NCI-H2171 treated with DMSO at 0.1 percent for 48 hours (cell line): Measurements from ENCODE around the gene LRRC75B.
A peak's percentile ranks its signal among the peaks of the same experiment; 100 is the strongest.

ENCODE experiments used
- DNase-seq: peaks from one replicate; lab custom pipeline; 2025; lab: John Stamatoyannopoulos, UW

LRRC75B gene

DNA sequence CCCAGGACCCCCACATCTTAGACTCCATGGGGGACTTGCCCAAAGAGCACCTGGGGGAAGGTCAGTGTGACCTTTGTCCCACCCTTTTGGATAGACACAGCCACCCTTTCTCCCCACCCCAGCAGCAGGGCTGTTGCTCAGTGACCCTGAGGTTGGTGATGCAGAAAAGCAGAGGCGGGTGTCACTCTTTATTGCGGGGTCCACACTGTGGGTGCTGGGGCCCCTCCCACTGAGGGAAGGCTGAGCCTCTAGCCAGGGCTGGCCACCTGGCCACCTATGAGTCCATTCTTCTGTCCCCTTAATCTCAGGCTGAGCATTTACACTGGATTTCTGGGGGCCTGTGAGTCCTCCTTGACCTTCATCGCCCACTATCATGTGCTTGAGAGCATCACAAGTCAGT is 7.4 kb downstream of the LRRC75B start:
- DNase-seq = no peak

DNA sequence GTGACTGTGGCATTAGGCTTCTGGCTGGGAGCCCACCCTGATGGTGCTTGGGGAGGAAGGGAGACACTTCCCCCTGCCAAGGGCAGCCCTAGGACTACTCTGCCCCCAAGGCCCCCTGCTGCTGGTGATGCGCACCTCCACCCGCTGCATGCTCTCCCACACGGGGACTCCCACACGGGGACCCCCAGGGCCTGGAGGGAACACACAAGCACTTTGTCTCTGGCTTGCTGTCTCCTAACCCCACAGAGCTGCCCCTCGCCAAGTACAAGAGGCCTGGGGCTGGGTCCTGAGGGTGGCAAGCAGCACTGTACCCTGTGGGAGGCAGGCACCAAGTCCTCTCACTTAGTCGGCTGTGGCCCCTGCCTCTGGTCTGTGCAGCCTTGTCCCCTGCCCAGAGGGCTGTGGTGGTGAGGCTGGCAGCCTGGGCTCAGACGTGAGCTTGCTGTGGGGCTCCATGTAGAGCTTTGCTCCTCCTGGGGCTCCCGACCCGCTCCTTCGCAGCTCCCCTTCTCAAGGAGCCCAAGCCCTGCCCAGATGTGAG is 7.9 kb downstream of the LRRC75B start:
- no peak for DNase-seq

DNA sequence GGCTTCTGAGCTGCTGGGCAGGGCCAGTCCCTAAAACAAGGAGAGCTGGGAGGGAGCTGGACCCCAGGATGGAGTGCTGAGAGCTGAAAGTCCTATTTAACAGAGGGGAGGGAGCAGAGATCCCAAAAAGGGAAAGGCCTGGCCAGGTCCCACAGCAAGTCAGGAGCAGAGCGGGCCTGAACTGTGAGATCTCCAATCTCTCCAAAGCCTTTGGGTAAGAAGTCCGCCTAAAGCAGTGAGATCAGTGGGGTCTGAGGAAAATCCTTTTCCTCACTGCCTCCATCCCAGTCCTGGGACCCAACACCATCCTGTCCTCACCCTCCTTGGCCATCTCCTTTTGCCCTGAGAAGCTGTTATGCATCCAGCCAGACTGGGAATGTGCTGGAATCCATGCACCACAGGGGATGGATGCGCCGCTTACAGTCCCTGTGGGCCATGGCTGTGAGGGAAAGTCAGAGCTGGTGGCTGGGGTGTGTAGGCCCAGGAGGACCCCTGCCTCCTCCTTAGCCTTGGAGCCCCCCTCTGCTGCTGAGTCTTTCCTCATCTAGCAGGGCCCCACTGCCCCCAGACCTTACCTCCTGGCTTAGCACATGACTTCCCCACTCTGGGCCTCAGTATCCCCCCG is 8.6 kb downstream of the LRRC75B start:
- no peak for DNase-seq

DNA sequence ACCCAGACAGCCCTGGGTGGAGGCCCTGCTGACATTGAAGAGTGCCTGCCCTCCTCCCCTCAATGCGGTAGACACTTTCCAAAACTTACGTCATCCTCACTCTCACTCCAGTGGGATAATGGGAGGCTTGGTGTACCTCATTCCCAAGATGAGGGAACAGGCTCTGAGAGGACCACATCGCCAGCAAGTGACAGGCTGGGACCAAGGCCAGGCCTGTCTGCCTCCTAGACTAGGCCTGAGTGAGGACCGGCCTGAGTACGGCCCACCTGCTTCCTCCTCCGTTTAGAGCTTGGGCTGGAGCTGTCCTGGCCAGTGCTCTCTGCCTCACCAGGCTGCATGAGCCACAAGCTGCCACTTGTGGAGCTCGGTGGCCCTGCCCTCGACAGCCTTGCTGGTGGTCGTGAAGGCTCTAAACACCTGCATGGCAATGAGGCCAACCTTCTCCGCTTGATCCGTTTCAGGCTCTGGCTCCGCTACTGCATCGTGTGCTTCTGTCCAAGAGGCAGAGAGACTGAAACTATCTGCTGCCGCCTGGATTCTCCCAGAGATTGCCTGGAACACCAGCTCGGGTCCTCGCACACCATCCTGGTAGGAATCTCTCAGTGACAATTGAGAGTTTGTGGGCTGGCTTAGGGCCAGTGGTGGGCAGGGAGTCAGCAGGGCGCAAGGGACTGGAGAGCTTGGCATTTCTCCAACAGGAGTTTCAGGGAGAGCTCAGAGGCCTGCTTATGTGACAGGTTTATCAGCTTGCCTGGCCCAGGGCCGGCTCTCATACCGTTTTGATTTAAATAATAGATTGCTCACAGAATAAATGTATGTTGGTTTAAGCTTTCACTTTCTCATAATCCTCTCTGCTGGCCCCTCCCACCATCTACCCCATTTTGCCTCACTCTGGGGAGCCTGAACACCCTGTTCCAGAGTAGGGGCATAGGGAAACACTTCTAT is 9.4 kb downstream of the LRRC75B start:
- peak; percentile 27 for DNase-seq

DNA sequence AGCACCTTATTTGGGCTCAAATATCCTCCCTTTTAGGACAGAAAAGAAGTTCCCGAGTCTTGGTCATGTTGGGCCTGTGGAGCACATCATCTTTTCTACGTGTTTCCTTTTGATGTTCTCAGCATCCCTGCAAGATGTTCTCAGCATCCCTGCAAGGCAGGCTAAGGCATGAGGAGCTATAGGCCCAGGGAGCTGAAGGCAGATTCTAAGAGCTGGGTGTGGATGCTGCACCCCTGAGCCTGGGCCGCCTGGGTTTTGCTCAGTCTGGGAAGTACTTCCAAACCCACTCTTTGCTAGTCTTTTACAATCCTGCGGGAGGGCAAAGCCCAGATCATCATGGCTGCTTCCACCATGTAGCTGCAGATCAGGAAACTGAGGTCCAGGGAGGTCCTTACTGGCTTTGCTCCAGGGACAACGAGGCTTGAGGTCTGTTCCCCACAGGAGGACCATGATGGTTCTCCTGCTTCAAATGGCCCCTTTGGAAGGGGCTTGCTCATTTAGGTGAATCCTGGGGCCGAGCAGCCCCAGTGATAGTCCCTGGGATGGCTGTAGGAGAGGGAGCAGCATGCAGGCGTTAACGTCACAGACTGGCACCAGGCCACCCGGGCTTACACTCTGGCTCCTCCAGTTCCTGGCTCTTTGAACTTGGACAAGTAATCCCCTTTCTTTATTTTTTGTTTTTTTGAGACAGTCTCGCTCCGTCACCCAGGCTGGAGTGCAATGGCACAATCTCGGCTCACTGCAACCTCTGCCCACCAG is 10.6 kb downstream of the LRRC75B start:
- no peak for DNase-seq

DNA sequence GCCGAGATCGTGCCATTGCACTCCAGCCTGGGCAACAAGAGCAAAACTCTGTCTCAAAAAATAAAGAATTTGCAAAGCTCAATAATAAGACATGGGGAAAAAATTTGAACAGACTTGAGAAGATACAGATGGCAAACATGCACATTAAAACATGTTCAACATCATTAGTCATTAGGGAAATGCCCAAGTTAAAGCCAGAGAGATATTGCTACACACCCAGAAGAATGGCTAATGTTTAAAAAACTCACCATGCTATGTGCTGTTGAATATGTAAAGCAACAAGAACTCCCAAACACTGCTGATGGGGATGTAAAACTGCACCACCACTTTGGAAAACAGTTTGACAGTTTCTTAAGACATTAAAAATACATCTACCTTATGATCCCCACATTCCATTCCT is 12.6 kb downstream of the LRRC75B start:
- DNase-seq = no peak

DNA sequence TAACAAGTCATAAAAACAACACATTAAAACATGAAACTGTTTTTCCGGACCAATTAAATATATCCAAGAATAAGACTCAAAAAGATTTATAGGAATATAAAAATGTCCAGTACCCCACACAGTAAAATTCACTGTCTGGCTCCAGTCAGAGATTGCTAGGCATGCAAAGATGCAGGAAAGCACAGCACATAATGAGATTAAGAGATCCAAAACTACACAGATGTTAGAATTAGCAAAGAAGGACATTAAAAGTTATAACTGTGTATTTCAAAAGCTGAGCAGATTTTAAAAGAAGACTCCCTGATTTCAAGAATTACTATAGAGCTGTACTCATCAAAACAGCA is 13.6 kb downstream of the LRRC75B start:
- DNase-seq = no peak

DNA sequence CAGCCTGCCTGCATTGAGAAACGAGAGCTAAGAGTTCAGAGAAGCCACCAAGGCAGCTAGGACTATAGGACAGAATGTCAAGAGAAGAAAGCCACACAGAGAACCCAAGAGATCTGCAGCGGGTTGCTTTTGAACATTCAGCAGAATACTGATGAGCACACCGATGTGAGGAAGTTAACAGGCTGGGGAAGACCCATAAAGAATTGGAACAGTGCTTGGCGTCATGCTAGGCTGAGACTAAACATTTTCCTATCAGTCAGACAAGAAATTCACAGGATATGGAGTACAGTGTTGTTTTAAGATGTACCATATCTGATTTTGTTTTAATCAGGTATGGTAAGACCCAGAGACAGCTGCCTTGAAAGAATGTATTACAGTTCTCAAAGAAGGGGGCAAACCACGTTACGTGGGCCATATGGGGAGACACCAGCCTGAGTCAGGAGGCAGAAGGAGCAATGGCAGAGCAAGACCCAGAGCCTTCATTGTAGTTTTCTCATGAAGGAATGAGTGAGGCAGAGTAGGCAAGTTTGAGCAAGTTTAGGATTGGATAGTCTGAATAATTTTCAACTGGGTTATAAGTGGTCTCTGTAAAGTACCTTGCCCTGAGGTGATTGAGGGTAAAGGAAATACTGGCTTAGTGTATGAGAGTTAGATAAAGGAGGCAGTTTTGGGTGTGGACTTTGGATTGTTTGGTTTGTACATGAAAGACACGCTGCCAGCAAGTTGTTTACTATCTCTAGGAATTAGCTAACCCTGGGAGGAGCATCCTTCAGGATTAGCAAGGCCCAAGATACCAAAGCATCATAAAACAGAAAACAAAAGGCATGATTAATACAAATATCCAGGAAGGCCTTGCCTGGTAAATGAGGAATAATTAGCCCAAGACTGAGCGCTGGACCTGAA is 14.3 kb downstream of the LRRC75B start:
- DNase-seq = no peak

DNA sequence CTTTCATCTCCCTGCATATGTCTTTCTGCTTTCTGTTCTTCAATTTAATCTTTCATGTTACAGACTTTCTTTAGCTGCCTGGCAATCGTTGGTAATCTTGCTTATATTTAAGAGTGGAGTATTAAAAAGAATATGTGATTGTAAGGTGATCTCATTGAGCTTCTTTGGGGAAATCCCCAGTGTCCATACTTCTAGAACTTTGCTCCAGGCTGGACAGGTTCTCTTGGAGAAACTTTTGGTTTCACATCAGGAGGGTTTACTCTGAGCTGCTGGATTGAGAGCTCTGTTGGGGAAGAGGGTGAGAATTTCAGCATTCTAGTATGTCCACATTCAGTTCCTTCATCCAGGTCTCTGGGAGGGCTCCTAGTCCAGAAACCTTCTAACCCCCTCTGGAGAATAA is 16.1 kb downstream of the LRRC75B start:
- DNase-seq = no peak

DNA sequence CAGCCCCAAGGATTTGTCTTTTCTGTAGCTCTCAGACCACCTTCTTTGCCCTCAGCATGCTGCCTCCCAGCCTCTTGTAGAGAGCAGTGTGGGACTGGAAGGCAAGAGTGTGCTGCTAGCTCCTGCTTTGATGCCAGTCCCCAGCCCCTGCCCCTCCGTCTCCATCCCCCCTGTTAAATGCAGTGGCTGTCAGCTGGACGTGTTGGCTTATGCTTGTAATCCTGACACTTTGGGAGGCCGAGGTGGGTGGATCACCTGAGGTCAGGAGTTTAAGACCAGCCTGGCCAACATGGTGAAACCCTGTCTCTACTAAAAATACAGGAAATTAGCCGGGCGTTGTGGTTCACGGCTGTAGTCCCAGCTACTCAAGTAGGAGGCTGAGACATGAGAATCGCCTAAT is 21.6 kb downstream of the LRRC75B start:
- DNase-seq = no peak

DNA sequence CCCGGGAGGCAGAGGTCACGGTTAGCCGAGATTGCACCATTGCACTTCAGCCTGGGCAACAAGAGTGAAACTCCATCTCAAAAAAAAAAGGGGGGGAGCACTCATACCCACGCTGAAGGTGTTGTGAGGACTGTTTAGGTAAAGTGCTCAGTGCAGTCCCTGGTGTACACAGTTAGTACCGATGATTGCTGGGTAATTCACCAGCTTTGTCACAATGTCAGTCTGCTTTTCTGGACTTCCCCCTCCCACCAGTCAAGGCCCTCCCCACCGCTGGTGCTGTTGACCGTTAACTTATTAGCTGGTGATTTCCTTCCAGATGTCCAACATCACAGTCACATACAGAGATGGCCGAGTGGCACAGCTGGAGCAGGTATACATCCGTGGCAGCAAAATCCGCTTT is 25.2 kb downstream of the LRRC75B start:
- DNase-seq = no peak

DNA sequence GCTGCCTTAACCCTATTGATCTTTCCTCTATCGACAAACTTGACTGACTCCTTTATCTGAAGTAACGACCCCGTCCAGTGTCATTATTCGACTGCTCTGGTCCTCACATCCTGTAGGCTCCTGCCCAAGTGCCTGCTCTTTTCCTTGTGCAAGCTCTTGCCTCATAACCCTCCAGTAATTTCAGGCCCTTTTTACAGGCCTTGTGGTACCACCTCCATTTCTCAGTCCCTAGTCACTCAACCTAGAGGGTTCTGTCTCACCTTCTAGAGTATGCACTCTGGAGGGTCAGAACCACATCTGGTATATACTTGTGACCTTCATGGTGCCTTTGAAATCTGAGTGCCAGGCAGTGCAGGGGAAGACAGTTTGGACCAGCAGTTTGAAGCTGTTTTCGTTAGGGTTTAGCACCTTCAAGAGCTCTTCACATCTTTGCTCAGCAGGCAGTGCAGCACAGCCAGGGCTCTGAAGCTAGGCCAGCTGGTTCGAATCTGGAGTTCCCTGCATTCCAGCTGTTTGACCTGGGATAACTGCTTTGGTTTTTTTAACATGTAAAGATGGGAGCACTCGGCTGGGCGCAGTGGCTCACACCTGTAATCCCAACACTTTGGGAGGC is 25.9 kb downstream of the LRRC75B start:
- DNase-seq = no peak

DNA sequence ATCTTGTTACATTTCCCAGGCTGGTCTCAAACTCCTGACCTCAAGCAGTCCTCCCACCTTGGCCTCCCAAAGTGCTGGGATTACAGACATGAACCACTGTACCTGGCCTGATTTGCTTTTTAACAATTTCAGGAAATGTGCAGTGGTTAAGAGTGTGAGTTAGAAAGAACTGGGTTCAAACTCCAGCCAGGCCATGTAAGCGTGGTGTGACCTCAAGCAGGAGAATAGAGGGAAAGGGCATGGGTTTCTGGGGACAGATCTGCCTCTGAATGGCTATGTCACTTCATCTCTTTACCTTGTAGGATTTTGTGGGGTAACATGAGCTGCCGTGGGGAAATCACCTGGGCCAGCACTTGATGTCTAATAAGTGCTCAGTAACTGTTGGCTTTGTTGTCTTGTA is 27.8 kb downstream of the LRRC75B start:
- no peak for DNase-seq

DNA sequence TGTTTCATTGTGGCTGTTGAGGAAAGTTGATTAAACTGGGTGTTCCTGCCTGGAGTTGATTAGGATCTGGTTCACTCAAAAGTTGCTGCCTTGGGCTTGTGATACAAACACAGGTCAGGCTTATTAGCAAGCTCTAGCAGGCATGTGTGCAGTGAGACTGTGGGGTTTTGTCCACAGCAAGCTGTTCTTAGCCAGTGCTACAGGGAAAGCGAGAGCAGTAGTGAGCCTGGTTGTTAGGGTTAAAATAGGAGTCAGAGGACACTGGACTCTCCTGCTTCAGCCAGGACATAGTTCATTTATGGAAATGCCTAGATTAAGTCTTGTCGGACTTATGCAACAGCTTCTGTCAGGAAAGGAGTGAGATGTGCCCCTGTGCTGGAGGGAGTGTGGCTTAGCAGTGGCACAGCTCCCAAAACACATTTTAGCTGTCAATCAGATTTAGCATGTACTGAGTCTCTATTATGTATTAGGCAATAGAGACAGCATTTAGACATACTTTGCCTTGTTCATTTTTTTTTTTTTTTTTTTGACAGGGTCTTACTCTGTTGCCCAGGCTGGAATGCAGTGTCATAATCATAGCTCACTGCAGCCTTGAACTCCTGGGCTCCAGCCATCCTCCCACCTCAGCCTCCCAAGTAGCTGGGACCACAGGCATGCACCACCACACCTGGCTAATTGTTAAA is 28.4 kb downstream of the LRRC75B start:
- no peak for DNase-seq

DNA sequence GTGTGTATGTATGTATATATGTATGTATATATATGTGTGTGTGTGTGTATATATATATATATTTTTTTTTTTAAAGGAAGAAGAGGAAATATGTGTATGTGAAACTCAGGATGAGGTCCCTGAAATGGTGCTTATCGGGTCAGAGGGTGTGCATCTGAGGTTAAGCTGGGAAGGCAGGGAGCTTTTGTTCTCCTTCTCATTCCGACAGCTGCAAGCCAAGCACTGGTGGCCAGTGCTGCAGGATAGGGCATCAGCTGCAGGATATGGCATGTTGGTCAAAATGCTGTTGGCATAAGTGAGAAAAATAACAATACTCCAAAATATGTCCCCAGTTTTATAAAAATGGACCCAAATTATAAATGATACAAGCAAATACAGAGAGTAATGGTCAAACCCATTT is 29.6 kb downstream of the LRRC75B start:
- DNase-seq = no peak

DNA sequence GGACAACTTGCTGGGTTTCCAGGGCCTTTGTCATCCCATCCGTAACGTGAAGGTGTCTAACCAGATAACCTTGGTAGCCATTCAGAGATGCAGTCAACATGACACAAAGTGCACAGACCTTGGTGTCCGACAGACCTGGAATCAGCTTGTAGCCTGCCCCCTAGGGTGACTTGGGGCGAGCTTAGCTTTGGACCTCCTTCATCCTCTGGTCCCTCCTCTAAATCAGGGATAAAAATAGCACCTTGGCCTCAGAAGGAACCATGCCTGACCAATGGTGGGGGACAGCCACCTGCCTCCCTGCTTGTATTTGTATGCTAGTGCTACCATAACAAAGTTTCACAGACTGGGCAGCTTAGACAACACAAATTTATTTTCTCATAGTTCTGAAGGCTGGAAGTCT is 33.4 kb downstream of the LRRC75B start:
- no peak for DNase-seq

DNA sequence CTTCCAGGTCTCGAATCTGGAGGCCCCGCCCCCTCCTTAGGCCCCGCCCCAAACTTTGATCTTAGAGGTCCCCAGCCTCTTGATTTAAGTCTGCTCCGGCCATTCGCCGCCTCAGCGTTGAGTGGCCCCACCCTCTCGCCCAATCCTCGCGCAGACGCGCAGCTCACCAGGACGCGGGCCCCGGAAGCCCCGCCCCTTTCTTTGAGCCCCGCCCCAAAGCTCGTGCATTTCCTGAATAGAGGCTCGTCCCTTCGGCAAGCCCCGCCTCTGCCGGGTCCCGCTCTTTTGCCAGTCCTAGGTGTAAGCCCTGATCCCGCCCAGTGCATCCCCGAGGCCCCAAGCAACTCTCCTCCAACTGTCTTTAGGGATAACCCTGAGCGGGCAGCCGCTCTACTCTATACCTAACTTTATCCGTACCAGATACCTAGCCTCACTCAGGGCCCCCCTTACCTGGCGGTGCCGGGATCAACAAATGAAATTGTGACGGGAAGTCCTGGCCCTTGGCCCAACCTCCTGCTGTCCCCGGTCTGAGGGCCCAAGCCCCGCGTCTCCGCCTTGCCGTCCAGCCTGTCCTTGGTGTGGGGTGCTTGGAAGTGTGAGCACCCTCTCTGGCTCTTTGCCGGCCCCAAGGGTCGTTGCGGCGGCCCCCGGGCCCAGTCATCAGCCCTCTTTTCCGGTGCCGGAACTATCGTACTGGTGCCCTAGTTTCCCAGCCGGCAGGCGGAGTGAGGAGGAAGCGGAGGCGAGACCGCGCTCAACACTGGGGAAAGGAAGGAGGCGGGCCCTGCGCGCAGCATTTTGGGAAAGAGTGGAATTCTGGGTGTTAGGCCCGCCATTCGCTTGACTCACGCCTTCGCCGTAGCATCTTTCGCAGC is 37.5 kb downstream of the LRRC75B start, which contains the start of gene SNRPD3:
Gene SNRPD3 (plus strand): TSS at position 835 of the 875 bp plus-strand sequence. CDS start 1,676 bp downstream, outside the sequence.
- peak; percentile 98 for DNase-seq

DNA sequence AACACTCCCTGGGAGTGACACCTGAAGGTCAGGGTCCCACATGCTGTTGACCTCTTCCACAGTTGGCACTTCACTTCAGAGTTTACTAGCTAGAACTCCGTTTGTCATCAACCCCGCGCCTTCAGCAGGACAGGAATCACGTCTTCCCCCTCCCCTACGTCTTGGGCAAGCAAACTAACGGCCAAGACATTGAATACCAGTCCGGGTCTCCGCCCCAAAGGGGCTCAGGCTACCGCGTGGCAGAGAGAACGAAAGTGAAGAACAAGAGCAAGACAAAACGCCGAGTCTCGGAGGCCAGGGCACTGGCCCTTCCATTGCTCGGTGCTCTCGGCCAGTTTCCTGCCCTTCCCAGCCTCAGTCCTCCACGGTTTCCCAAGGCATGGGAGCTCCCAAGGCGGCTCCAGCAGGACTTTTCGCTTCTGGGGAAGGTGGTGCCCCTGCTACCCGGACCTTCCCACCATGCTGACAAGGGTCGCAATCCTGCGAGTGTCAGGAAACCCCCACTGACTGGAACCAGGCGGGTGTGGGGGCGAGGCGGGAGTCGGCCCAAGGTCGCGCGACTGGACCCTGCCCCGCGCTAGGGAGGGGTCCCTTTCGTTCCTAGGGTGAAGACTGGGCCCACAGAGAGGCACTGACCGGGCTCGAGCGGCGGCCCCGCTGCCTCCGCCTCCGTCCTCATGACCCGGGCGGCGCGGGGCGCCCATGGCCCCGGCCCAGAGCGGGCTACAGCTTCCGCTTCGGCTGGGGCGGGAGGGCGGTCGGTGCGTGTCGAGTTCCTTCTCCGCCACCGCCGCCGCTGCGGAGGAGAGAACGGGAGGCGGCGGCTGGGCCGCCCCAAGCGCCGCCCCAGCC is 38.3 kb downstream of the LRRC75B start, which contains the start of gene GUCD1:
Gene GUCD1 (minus strand): TSS at position 826 of the 852 bp plus-strand sequence. CDS start 147 bp downstream, at position 679.
- DNase-seq = no peak
